ENCODE data around the gene EHMT1. TPM values are rescaled to one million over a fixed set of nuclear protein-coding genes. Genes with fewer than 3 reads are reported as not detected.

Gene EHMT1
- total and polyA plus RNA-seq, 2 experiments from 2014 or later = 162 to 177 TPM

- peak overlapping the region; percentile 79 for H3K27ac Mint-ChIP-seq
- peaks cover 41% of the 10 kb centered on the region for H4K20me1 ChIP-seq (replicated peaks; ENCODE audit: insufficient read depth)
Measured at GRCh38 chr9:137619240-137620047, 639 bp downstream of the EHMT1 start.

GRCh38 chr9:137620048-137620405 lies 1.2 kb downstream of the EHMT1 start:
- H3K27ac ChIP-seq (ENCODE audit: low read depth) = peak overlapping the region; percentile 94
- H3K4me3 Mint-ChIP-seq = peak overlapping the region; percentile 93
- H3K4me3 ChIP-seq = peak overlapping the region; percentile 99
- peaks cover 34% of the 10 kb centered on the region for H3F3A ChIP-seq (replicated peaks; ENCODE audit: low read depth)
- H3K4me1 ChIP-seq (ENCODE audit: insufficient read depth) = peaks cover 25% of the 10 kb centered on the region
- no peak overlapping the region for H2AFZ ChIP-seq
- DNase-seq (ENCODE audit: low spot score) = no peak
- peaks cover 15% of the 10 kb centered on the region for H3K27me3 Mint-ChIP-seq (ENCODE audit: insufficient read depth, low read depth, poor library complexity)
- ATAC-seq = no peak
- peak overlapping the region; percentile 96 for H3K4me2 ChIP-seq
- H3K9me2 ChIP-seq (ENCODE audit: insufficient read depth) = no peaks in the 10 kb centered on the region
- no peaks in the 10 kb centered on the region; the same call in 1 of the 3 replicates for H3K9me3 Mint-ChIP-seq
- H3K27me3 ChIP-seq (ENCODE audit: insufficient read depth) = no peaks in the 10 kb centered on the region
- no peak for TF ChIP-seq ZNF114 (CRISPR knock-in tag; IDR thresholded peaks at IDR 0.05)
- H3K36me3 ChIP-seq (ENCODE audit: insufficient read depth) = no peaks in the 10 kb centered on the region; the same call in 1 of the 2 replicates
- H3K4me1 Mint-ChIP-seq = peaks cover 30% of the 10 kb centered on the region
- H4K20me1 ChIP-seq (replicated peaks; ENCODE audit: insufficient read depth) = peaks cover 43% of the 10 kb centered on the region
- H3K27ac Mint-ChIP-seq = peak overlapping the region; percentile 79
- peaks cover 56% of the 10 kb centered on the region for H3K36me3 Mint-ChIP-seq (ENCODE audit: low read depth)
- H3K79me2 ChIP-seq (replicated peaks; ENCODE audit: insufficient read depth) = peaks cover 72% of the 10 kb centered on the region

More at GRCh38 chr9:137619240-137620047, 639 bp downstream of the EHMT1 start:
- H3K4me1 ChIP-seq (ENCODE audit: insufficient read depth) = peaks cover 25% of the 10 kb centered on the region
- peak; percentile 51 for DNase-seq (ENCODE audit: low spot score)
- no peaks in the 10 kb centered on the region for H3K27me3 ChIP-seq (ENCODE audit: insufficient read depth)
- H3K27ac ChIP-seq (ENCODE audit: low read depth) = peak overlapping the region; percentile 94
- peaks cover 30% of the 10 kb centered on the region for H3K4me1 Mint-ChIP-seq
- no peaks in the 10 kb centered on the region; the same call in 1 of the 3 replicates for H3K9me3 Mint-ChIP-seq
- H3K4me3 Mint-ChIP-seq = peak overlapping the region; percentile 93
- H3F3A ChIP-seq (replicated peaks; ENCODE audit: low read depth) = peaks cover 32% of the 10 kb centered on the region
- H3K79me2 ChIP-seq (replicated peaks; ENCODE audit: insufficient read depth) = peaks cover 66% of the 10 kb centered on the region
- peak; percentile 4; the same call in 2 of the 3 replicates for ATAC-seq
- peaks cover 15% of the 10 kb centered on the region for H3K27me3 Mint-ChIP-seq (ENCODE audit: insufficient read depth, low read depth, poor library complexity)
- peak overlapping the region; percentile 79; the same call in 1 of the 2 replicates for H2AFZ ChIP-seq
- no peaks in the 10 kb centered on the region for H3K9me2 ChIP-seq (ENCODE audit: insufficient read depth)
- H3K36me3 Mint-ChIP-seq (ENCODE audit: low read depth) = peaks cover 58% of the 10 kb centered on the region
- H3K36me3 ChIP-seq (ENCODE audit: insufficient read depth) = no peaks in the 10 kb centered on the region; the same call in 1 of the 2 replicates
- TF ChIP-seq NANOG (IDR thresholded peaks at IDR 0.05; ENCODE audit: borderline replicate concordance) (no peak), POLR2AphosphoS5 (IDR thresholded peaks at IDR 0.05; ENCODE audit: low read depth) (peak; percentile 10; the same call in 1 of the 2 replicates)
- H3K4me3 ChIP-seq = peak overlapping the region; percentile 99
- peak overlapping the region; percentile 96 for H3K4me2 ChIP-seq

GRCh38 chr9:137620581-137620980 lies 1.8 kb downstream of the EHMT1 start:
- H4K20me1 ChIP-seq (replicated peaks; ENCODE audit: insufficient read depth) = peaks cover 43% of the 10 kb centered on the region
- no peak overlapping the region for H3K27ac Mint-ChIP-seq
- TF ChIP-seq CTCF (conservative IDR thresholded peaks at IDR 0.05; ENCODE audit: low read depth in 2 of 2) = no peak
- TF ChIP-seq ZNF462 (CRISPR knock-in tag; IDR thresholded peaks at IDR 0.05) = no peak
- no peak for TF ChIP-seq NANOG (IDR thresholded peaks at IDR 0.05; ENCODE audit: borderline replicate concordance)
- TF ChIP-seq ZNF331 (CRISPR knock-in tag; IDR thresholded peaks at IDR 0.05; ENCODE audit: low read depth) = no peak

More at GRCh38 chr9:137620581-137620980, 1.8 kb downstream of the EHMT1 start:
- Mint-ChIP-seq H3K4me3 (peak overlapping the region; percentile 93), H3K9me3 (no peaks in the 10 kb centered on the region; the same call in 1 of the 3 replicates), H3K27me3 (ENCODE audit: insufficient read depth, low read depth, poor library complexity) (peaks cover 15% of the 10 kb centered on the region), H3K36me3 (ENCODE audit: low read depth) (peaks cover 58% of the 10 kb centered on the region), H3K4me1 (peaks cover 36% of the 10 kb centered on the region)
- no peak overlapping the region for H2AFZ ChIP-seq
- H3K4me3 ChIP-seq = peak overlapping the region; percentile 99
- 0 out of 2 replicates have a peak overlapping the region, but pooled peaks have one; percentile 39 for H3K27ac ChIP-seq (ENCODE audit: low read depth)
- ATAC-seq (no peak), DNase-seq (ENCODE audit: low spot score) (no peak)
- peaks cover 34% of the 10 kb centered on the region for H3F3A ChIP-seq (replicated peaks; ENCODE audit: low read depth)
- no peaks in the 10 kb centered on the region for H3K27me3 ChIP-seq (ENCODE audit: insufficient read depth)
- H3K4me1 ChIP-seq (ENCODE audit: insufficient read depth) = peaks cover 25% of the 10 kb centered on the region
- peaks cover 77% of the 10 kb centered on the region for H3K79me2 ChIP-seq (replicated peaks; ENCODE audit: insufficient read depth)
- no peaks in the 10 kb centered on the region for H3K36me3 ChIP-seq (ENCODE audit: insufficient read depth)
- no peaks in the 10 kb centered on the region for H3K9me2 ChIP-seq (ENCODE audit: insufficient read depth)
- H3K4me2 ChIP-seq = peak overlapping the region; percentile 96; the same call in 1 of the 2 replicates
